H1 (cell line): ENCODE results near the gene P2RY8. TPM values are rescaled to one million over a fixed set of nuclear protein-coding genes. Genes with fewer than 3 reads are reported as not detected.

Experiments
- CTCF ChIA-PET: fragments of 300-600 bp; sonication (Branson Sonifier 250); formaldehyde crosslinking; loops from one replicate; lab custom pipeline; 2021; ENCODE audit not compliant: partially characterized antibody; lab: Charles Lee
- POLR2A ChIA-PET: fragments of 300-600 bp; sonication (Branson Sonifier 250); formaldehyde crosslinking; loops from one replicate; lab custom pipeline; 2021; ENCODE audit warnings: inconsistent platforms; ENCODE audit not compliant: partially characterized antibody; lab: Charles Lee
- DNase-seq, 2 experiments: peaks; one replicate each; pipeline versions ENCODE4 v3.0.0 to v3.0.0-alpha.2; 2010 to 2022; ENCODE audit warnings: low spot score in 2 of 2, low read depth in 1 of 2, mixed read lengths in 1 of 2
- FAIRE-seq: peaks from 2 replicates; lab custom pipeline; 2011; peaks lifted over from hg19 to GRCh38; lab: Jason Lieb, UNC
- H2AFZ ChIP-seq: 2 replicates; pipeline ENCODE4 v1.8.1; 2012; ENCODE audit warnings: low read length, inconsistent platforms
- H2AK5ac ChIP-seq: 2 replicates; pipeline ENCODE4 v1.6.1; 2013; ENCODE audit warnings: low read depth, low read length
- H2BK120ac ChIP-seq: replicated peaks from 2 replicates; pipeline ENCODE3; 2013; ENCODE audit warnings: low read depth, low read length, inconsistent platforms
- H2BK12ac ChIP-seq: 2 replicates; pipeline ENCODE4 v1.6.1; 2013; ENCODE audit warnings: low read depth, low read length
- H2BK15ac ChIP-seq: 2 replicates; pipeline ENCODE4 v1.6.1; 2013; ENCODE audit warnings: low read length
- H2BK20ac ChIP-seq: 2 replicates; pipeline ENCODE4 v1.6.1; 2013; ENCODE audit warnings: low read length
- H2BK5ac ChIP-seq: 2 replicates; pipeline ENCODE4 v1.6.1; 2013; ENCODE audit warnings: low read depth, low read length
- H3K14ac ChIP-seq: 2 replicates; pipeline ENCODE4 v1.6.1; 2013; ENCODE audit warnings: inconsistent platforms; ENCODE audit not compliant: insufficient read length
- H3K18ac ChIP-seq: 2 replicates; pipeline ENCODE4 v1.6.1; 2013; ENCODE audit warnings: low read length; ENCODE audit errors: extremely low read depth
- H3K23ac ChIP-seq: 2 replicates; pipeline ENCODE4 v1.6.1; 2013; ENCODE audit warnings: inconsistent platforms; ENCODE audit not compliant: insufficient read length
- H3K23me2 ChIP-seq: 2 replicates; pipeline ENCODE4 v1.6.1; 2013; ENCODE audit warnings: low read depth, low read length
- H3K27ac ChIP-seq: 2 replicates; pipeline ENCODE4 v1.6.1; 2011; ENCODE audit warnings: low read depth, low read length, inconsistent platforms
- H3K27me3 ChIP-seq, 4 experiments: replicated peaks in 1 of 4; 1 replicate in 1 of 4; 2 replicates in 3 of 4; pipeline versions ENCODE4 v1.6.1 to v1.8.1; 2011 to 2013; ENCODE audit warnings: low read length in 3 of 4, mild to moderate bottlenecking in 3 of 4, inconsistent platforms in 2 of 4, mixed read lengths in 2 of 4, moderate library complexity in 1 of 4; ENCODE audit not compliant: control insufficient read depth in 3 of 4, insufficient read depth in 3 of 4; ENCODE audit errors: extremely low read depth in 1 of 4
- H3K36me3 ChIP-seq, 4 experiments: 2 replicates each; pipeline versions ENCODE4 v1.6.1 to v1.8.1; 2011 to 2013; ENCODE audit warnings: mild to moderate bottlenecking in 4 of 4, low read length in 3 of 4, moderate library complexity in 2 of 4, control low read depth in 1 of 4, inconsistent platforms in 1 of 4; ENCODE audit not compliant: insufficient read depth in 4 of 4, control insufficient read depth in 2 of 4
- H3K4ac ChIP-seq: replicated peaks from 2 replicates; pipeline ENCODE3; 2013; ENCODE audit warnings: low read length, low read depth, mixed read lengths, inconsistent platforms; ENCODE audit not compliant: insufficient read length
- H3K4me1 ChIP-seq, 4 experiments: replicated peaks in 1 of 4; 1 replicate in 1 of 4; 2 replicates in 3 of 4; pipeline versions ENCODE4 v1.6.1 to v1.8.1; 2011 to 2013; ENCODE audit warnings: low read length in 3 of 4, inconsistent platforms in 2 of 4, mixed read lengths in 1 of 4; ENCODE audit not compliant: insufficient read depth in 4 of 4, control insufficient read depth in 3 of 4
- H3K4me2 ChIP-seq, 2 experiments: 2 replicates each; pipeline versions ENCODE4 v1.6.1 to v1.8.1; 2011 to 2013; ENCODE audit warnings: low read depth in 2 of 2, low read length in 2 of 2, control low read depth in 1 of 2, inconsistent platforms in 1 of 2, mild to moderate bottlenecking in 1 of 2; ENCODE audit not compliant: insufficient read depth in 1 of 2
- H3K4me3 ChIP-seq, 4 experiments: fragments of 200-600, 300-600 bp in 1 of 4; sonication (generic), shearing (Covaris generic), sonication (Bioruptor Twin) in 1 of 4; 2 replicates each; pipeline versions ENCODE4 v1.5.1 to v1.8.1; 2011 to 2016; ENCODE audit warnings: low read length in 4 of 4, low read depth in 3 of 4, control low read depth in 2 of 4, inconsistent platforms in 2 of 4, mild to moderate bottlenecking in 2 of 4, mixed read lengths in 1 of 4, moderate library complexity in 1 of 4; ENCODE audit not compliant: insufficient read depth in 2 of 4; ENCODE audit errors: extremely low read depth in 1 of 4
- H3K56ac ChIP-seq: replicated peaks from 2 replicates; pipeline ENCODE3; 2013; ENCODE audit warnings: low read depth, mild to moderate bottlenecking, mixed read lengths, low read length, inconsistent platforms; ENCODE audit not compliant: insufficient read length
- H3K79me1 ChIP-seq: 2 replicates; pipeline ENCODE4 v1.6.1; 2013; ENCODE audit warnings: low read depth, low read length, control low read depth
- H3K79me2 ChIP-seq, 2 experiments: 2 replicates each; pipeline versions ENCODE4 v1.6.1 to v1.8.1; 2012 to 2013; ENCODE audit warnings: low read length in 2 of 2, mild to moderate bottlenecking in 2 of 2, inconsistent platforms in 1 of 2; ENCODE audit not compliant: insufficient read depth in 2 of 2, control insufficient read depth in 1 of 2
- H3K9ac ChIP-seq, 4 experiments: replicated peaks in 1 of 4; 1 replicate in 1 of 4; 2 replicates in 3 of 4; pipeline versions ENCODE4 v1.6.1 to v1.8.1; 2011 to 2013; ENCODE audit warnings: low read depth in 3 of 4, low read length in 3 of 4, control low read depth in 2 of 4, mild to moderate bottlenecking in 2 of 4, moderate library complexity in 2 of 4, inconsistent platforms in 1 of 4; ENCODE audit errors: extremely low read depth in 1 of 4
- H3K9me3 ChIP-seq, 2 experiments: 2 replicates each; pipeline versions ENCODE4 v1.6.1 to v1.8.1; 2012 to 2013; ENCODE audit warnings: mild to moderate bottlenecking in 2 of 2, moderate library complexity in 2 of 2, control low read depth in 1 of 2, inconsistent platforms in 1 of 2, low read depth in 1 of 2, low read length in 1 of 2, mixed read lengths in 1 of 2; ENCODE audit not compliant: insufficient read depth in 2 of 2
- H4K20me1 ChIP-seq, 2 experiments: replicated peaks in 1 of 2; 2 replicates each; pipeline versions ENCODE3 to v1.8.1; 2011 to 2013; ENCODE audit warnings: inconsistent platforms in 2 of 2, low read length in 2 of 2, mild to moderate bottlenecking in 1 of 2; ENCODE audit not compliant: insufficient read depth in 2 of 2, control insufficient read depth in 1 of 2
- H4K5ac ChIP-seq: 2 replicates; pipeline ENCODE4 v1.6.1; 2013; ENCODE audit warnings: low read length, low read depth, mixed read lengths, inconsistent platforms; ENCODE audit not compliant: insufficient read length
- H4K8ac ChIP-seq: 2 replicates; pipeline ENCODE4 v1.8.0; 2013; ENCODE audit warnings: mild to moderate bottlenecking, moderate library complexity, low read length, inconsistent platforms; ENCODE audit not compliant: insufficient read depth; ENCODE audit errors: extremely low read depth
- H4K91ac ChIP-seq: replicated peaks from 2 replicates; pipeline ENCODE3; 2013; ENCODE audit warnings: low read length, mixed read lengths, inconsistent platforms; ENCODE audit not compliant: insufficient read length
- BCL11A ChIP-seq, 2 experiments: IDR thresholded peaks; one replicate each; pipeline ENCODE4 v1.6.1; 2011; ENCODE audit warnings: low read depth in 2 of 2, low read length in 2 of 2, mild to moderate bottlenecking in 2 of 2
- CBX8 ChIP-seq: fragments of 300-800, 300-1000 bp; sonication (generic); IDR thresholded peaks from 2 replicates; pipeline ENCODE4 v1.7.1; 2016; ENCODE audit warnings: low read depth, low read length, borderline replicate concordance
- GTF2F1 ChIP-seq: IDR thresholded peaks from 2 replicates; pipeline ENCODE4 v1.6.1; 2012; ENCODE audit warnings: low read depth, low read length, improper control_type of control experiment, borderline replicate concordance
- KDM5A ChIP-seq: fragments of 200-600 bp; IDR thresholded peaks from 2 replicates; pipeline ENCODE4 v1.7.1; 2012; ENCODE audit warnings: mild to moderate bottlenecking, low read length, inconsistent platforms, mixed read lengths
- RXRA ChIP-seq: IDR thresholded peaks from 2 replicates; pipeline ENCODE4 v1.6.1; 2011; ENCODE audit warnings: low read depth, mild to moderate bottlenecking, low read length, moderate library complexity; ENCODE audit not compliant: insufficient read depth
- SP2 ChIP-seq: IDR thresholded peaks from 2 replicates; pipeline ENCODE4 v1.6.1; 2012; ENCODE audit warnings: mild to moderate bottlenecking, low read length, inconsistent platforms
- TBP ChIP-seq: IDR thresholded peaks from 2 replicates; pipeline ENCODE4 v1.6.1; 2011; ENCODE audit warnings: low read depth, low read length, improper control_type of control experiment
- YY1 ChIP-seq: IDR thresholded peaks from 2 replicates; pipeline ENCODE4 v1.6.1; 2011; ENCODE audit warnings: low read depth, mild to moderate bottlenecking, low read length
- WGBS, 2 experiments: shearing (Covaris generic) in 1 of 2; methylation state at CpG; one replicate each; pipeline versions ENCODE4 v1.1.6 to v1.1.7; 2013 to 2015; ENCODE audit warnings: low lambda C conversion rate in 2 of 2, mixed read lengths in 2 of 2, inconsistent platforms in 1 of 2, low coverage in 1 of 2, missing lambda C conversion rate in 1 of 2; ENCODE audit not compliant: insufficient replicate concordance in 2 of 2, insufficient coverage in 1 of 2, insufficient read length in 1 of 2; ENCODE audit errors: extremely low coverage in 1 of 2, missing lambda C conversion rate in 1 of 2; 5-methylcytosine and 5-hydroxymethylcytosine counted together
- polyA plus RNA-seq, 7 experiments: library from polyadenylated mRNA; depleted of rRNA in 3 of 7; stranded (reverse) in 5 of 7; unstranded in 2 of 7; fragments of >200 nt in 5 of 7; fragments of 200-250 nt in 2 of 7; gene quantifications; 1 replicate in 5 of 7; 2 replicates in 1 of 7; 4 replicates in 1 of 7; pipeline versions ENCODE4 v1.2.1 to v1.2.3, GENCODE V29; 2011 to 2013; ENCODE audit warnings: missing spikeins in 2 of 7, mixed read lengths in 2 of 7
- total RNA-seq: library from RNA; stranded (reverse); fragmentation: NEBNext Ultra II Directional; extraction: Animal tissue kit (Norgen Biotek cat#: 25700); gene quantifications from 2 replicates; pipeline ENCODE4 v1.2.1, GENCODE V29; 2021

The P2RY8 gene
- total and polyA plus RNA-seq, 2 of the 8 experiments (the other 6 are each of a cell fraction or from before 2014, with no cell fraction given): 0.09 to 0.15 TPM

- no peak for FAIRE-seq
- TF ChIP-seq KDM5A: no peak
- no peak for TF ChIP-seq TBP
- TF ChIP-seq SP2: no peak
- TF ChIP-seq RXRA: no peak
- no peak for TF ChIP-seq BCL11A (IDR thresholded peaks at IDR 0.05; ENCODE audit: low read depth in 2 of 2, low read length in 2 of 2)
- no peak for TF ChIP-seq GTF2F1
- no peak for TF ChIP-seq CBX8
- no peak for TF ChIP-seq YY1
Measured at GRCh38 chrX:1542994-1543725, 6.2 kb upstream of the P2RY8 start.

More at GRCh38 chrX:1542994-1543725, 6.2 kb upstream of the P2RY8 start:
- no peak overlapping the region for H3K9ac ChIP-seq
- H3K23ac ChIP-seq: no peak overlapping the region
- H3K27ac ChIP-seq: no peak overlapping the region
- H3K4ac ChIP-seq: no peak overlapping the region
- no peaks in the 10 kb centered on the region for H4K20me1 ChIP-seq
- CTCF ChIA-PET: no interaction called here
- no peak overlapping the region for H2BK15ac ChIP-seq
- no peaks in the 10 kb centered on the region for H3K27me3 ChIP-seq
- no peak overlapping the region for H4K5ac ChIP-seq
- H3K4me2 ChIP-seq: no peak overlapping the region
- no peak overlapping the region for H2BK12ac ChIP-seq
- no peaks in the 10 kb centered on the region; a peak in 1 of 7 replicates for H3K4me1 ChIP-seq
- no peak overlapping the region for H2BK20ac ChIP-seq
- H2AK5ac ChIP-seq: no peak overlapping the region
- no peaks in the 10 kb centered on the region for H3K79me2 ChIP-seq
- no peak overlapping the region for H3K14ac ChIP-seq
- no peak overlapping the region for H3K56ac ChIP-seq
- POLR2A ChIA-PET: no interaction called here
- no peaks in the 10 kb centered on the region for H3K9me3 ChIP-seq
- no peak overlapping the region for H4K91ac ChIP-seq
- H4K8ac ChIP-seq: no peak overlapping the region
- H3K4me3 ChIP-seq: no peak overlapping the region
- WGBS, 2 experiments: 88% methylated on average over 22 of the region's 22 CpGs; no CpG with 5 or more reads in 1 of the 2 experiments
- DNase-seq: no peak
- H2BK5ac ChIP-seq: no peak overlapping the region; the same call in 1 of the 2 replicates
- no peak overlapping the region for H2AFZ ChIP-seq
- no peak overlapping the region for H3K18ac ChIP-seq
- no peaks in the 10 kb centered on the region for H3K79me1 ChIP-seq
- no peaks in the 10 kb centered on the region for H3K36me3 ChIP-seq
- no peak overlapping the region for H2BK120ac ChIP-seq
- no peaks in the 10 kb centered on the region for H3K23me2 ChIP-seq
